Peyer's patch (tissue), 4 donors: Measurements from ENCODE around the gene BSN.

ENCODE experiments used
- POLR2A ChIP-seq, 2 donors: fragments of 450-650 bp; IDR thresholded peaks; one replicate each; pipeline ENCODE4 v1.5.1; 2017; ENCODE audit warnings: antibody characterized with exemption in 2 of 2, mild to moderate bottlenecking in 2 of 2, moderate library complexity in 2 of 2
- TF ChIP-seq, protein P1 (sequence below), 6 experiments: fragments of 450-650 bp in 4 of 6; fragments of 200-600 bp in 2 of 6; sonication (generic) in 1 of 6; IDR thresholded peaks; one replicate each; pipeline ENCODE4 v1.5.1; 2017 to 2019; ENCODE audit warnings: antibody characterized with exemption in 6 of 6, mild to moderate bottlenecking in 3 of 6, moderate library complexity in 1 of 6

DNA sequence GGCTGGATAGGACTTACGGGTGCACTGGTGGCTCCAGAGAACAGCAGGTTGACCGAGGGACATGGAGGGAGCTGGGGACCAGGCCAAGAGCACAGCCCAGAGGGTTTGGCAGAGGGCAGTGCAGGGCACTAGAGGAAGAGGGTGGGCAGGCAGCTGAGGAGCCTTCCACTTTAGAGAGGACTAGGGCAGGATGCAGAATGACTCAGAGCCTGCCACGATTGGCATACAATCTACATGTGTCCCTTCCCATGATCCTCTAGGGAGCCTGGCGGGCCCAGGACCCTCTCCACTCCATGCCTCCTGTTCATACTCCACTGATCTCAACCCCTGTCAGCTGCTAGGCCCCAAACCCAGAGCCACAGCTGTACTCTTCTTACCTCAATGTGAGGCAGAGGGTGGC lies 105.5 kb downstream of the BSN start:
- TF ChIP-seq, protein P1, sequence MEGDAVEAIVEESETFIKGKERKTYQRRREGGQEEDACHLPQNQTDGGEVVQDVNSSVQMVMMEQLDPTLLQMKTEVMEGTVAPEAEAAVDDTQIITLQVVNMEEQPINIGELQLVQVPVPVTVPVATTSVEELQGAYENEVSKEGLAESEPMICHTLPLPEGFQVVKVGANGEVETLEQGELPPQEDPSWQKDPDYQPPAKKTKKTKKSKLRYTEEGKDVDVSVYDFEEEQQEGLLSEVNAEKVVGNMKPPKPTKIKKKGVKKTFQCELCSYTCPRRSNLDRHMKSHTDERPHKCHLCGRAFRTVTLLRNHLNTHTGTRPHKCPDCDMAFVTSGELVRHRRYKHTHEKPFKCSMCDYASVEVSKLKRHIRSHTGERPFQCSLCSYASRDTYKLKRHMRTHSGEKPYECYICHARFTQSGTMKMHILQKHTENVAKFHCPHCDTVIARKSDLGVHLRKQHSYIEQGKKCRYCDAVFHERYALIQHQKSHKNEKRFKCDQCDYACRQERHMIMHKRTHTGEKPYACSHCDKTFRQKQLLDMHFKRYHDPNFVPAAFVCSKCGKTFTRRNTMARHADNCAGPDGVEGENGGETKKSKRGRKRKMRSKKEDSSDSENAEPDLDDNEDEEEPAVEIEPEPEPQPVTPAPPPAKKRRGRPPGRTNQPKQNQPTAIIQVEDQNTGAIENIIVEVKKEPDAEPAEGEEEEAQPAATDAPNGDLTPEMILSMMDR (IDR thresholded peaks at IDR 0.05): no peak
- no peak for TF ChIP-seq POLR2A (IDR thresholded peaks at IDR 0.05)
